GM12873 (cell line): Measurements from ENCODE around the gene GPR108.

Source experiments
- CTCF ChIP-seq: IDR thresholded peaks from 2 replicates; pipeline ENCODE4 v1.5.1; 2012; ENCODE audit warnings: low read depth, mild to moderate bottlenecking, moderate library complexity, low read length, control low read depth; ENCODE audit not compliant: insufficient read depth; ENCODE audit errors: missing control alignments

The GPR108 gene

GRCh38 chr19:6713773-6714692 lies 23.3 kb downstream of the GPR108 start:
- TF ChIP-seq CTCF, result no peak

GRCh38 chr19:6712692-6713670 lies 24.4 kb downstream of the GPR108 start:
- no peak for TF ChIP-seq CTCF

- TF ChIP-seq CTCF, result no peak
Measured at GRCh38 chr19:6712231-6712630, 25.1 kb downstream of the GPR108 start.

GRCh38 chr19:6711605-6712004 lies 25.8 kb downstream of the GPR108 start:
- TF ChIP-seq CTCF, result no peak

GRCh38 chr19:6711078-6711361 lies 26.4 kb downstream of the GPR108 start:
- no peak for TF ChIP-seq CTCF

GRCh38 chr19:6710273-6711077 lies 26.9 kb downstream of the GPR108 start:
- peak; percentile 30 for TF ChIP-seq CTCF

GRCh38 chr19:6709549-6709948 lies 27.8 kb downstream of the GPR108 start:
- TF ChIP-seq CTCF, result no peak
